ENCODE results near the gene CAPZA2.

GRCh38 chr7:116851671-116852070 lies 10.7 kb upstream of the CAPZA2 start:
- TF ChIP-seq MAFK (IDR thresholded peaks at IDR 0.05; ENCODE audit: partially characterized antibody) (no peak), ZC3H11A (IDR thresholded peaks at IDR 0.05) (no peak), BHLHE40 (IDR thresholded peaks at IDR 0.05; ENCODE audit: low read depth, low read length) (no peak), HOXB13 (CRISPR knock-in tag; IDR thresholded peaks at IDR 0.05; ENCODE audit: low read depth) (no peak), POLR2A (IDR thresholded peaks at IDR 0.05; ENCODE audit: low read length) (no peak), CTCF (IDR thresholded peaks at IDR 0.05) (no peak), FOSL2 (IDR thresholded peaks at IDR 0.05) (no peak), FOSL2 (CRISPR knock-in tag; IDR thresholded peaks at IDR 0.05) (no peak), EP300 (IDR thresholded peaks at IDR 0.05) (no peak), KDM1A (IDR thresholded peaks at IDR 0.05; ENCODE audit: low read depth) (no peak)

Measured in A549 (cell line).